GM18867 (cell line): Measurements from ENCODE around the gene NUP58.
"Not testable (repeated sequence)": the region's sequence is repeated elsewhere in the genome, so short reads cannot be mapped to it uniquely, and the experiment has no call there.

Source experiments
- ATAC-seq: cut with Tn5 transposase; IDR thresholded peaks from one replicate; pipeline ENCODE4 v1.9.1; 2021; ENCODE audit warnings: mild to moderate bottlenecking, moderate library complexity; ENCODE audit not compliant: unreplicated experiment

The NUP58 gene

GRCh38 chr13:25302121-25302520 is 696 bp downstream of the NUP58 start:
- ATAC-seq: no peak

- ATAC-seq: no peak
These were observed 5.4 kb downstream of the NUP58 start for GRCh38 chr13:25306671-25307464.

DNA sequence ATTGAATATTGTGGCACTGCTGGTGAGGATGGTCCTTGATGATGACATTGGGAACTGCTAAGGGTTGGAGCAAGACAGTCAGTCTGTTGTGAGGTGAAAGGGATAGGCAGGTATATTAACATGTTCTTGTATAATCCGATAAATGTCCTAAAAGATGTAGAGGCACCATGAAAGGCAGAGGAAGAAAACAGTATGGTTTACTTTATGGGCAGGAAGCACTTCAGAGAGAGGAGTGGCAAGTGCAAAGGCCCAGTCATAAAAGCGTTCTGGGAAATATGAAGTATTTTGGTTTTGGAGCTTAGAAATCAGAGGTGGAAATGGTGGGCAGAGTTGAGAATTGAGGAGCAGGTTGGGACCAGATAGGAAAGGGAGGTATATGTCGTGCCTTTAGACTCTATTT is 9.5 kb downstream of the NUP58 start:
- ATAC-seq: no peak

GRCh38 chr13:25318946-25319345 is 17.5 kb downstream of the NUP58 start:
- not testable (repeated sequence) for ATAC-seq

DNA sequence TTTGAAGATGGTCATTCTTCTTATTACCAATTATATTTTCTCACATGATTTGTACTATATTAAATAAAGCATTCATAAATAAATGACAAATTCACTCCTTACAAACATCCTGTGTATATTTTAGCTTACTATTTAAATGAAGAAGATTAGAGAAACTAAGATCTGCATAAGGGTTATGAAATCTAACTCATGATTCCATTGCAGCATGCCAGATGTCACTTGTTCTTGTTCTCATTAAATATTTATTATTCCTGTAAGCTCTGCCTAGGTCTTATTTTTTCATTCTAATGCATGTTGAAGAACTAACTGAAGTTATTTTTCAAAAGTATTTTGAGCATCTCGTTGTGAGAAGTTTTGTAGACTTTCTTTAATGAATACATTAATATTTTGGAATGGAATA is 18.3 kb downstream of the NUP58 start:
- ATAC-seq: no peak

DNA sequence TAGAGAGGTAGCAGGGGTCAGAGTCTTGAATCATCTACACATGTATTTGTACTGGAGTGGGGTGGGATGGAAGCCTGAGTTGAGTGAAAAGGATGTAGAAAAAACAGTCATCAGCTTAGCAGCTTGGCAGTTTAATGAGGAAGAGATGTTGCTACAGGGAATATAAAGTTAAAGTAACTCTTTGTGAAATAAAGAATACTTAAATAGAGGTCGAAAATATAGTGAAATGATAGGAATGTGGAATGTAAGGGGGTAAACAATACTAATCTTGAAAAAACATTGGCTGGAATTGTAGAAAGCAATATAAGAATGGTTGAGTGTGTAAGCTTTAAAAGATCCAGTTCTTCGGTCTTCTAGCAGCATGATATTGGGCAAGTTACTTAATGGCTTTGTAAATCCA is 22.7 kb downstream of the NUP58 start:
- no peak for ATAC-seq

GRCh38 chr13:25329706-25330105 is 28.3 kb downstream of the NUP58 start:
- ATAC-seq: no peak

GRCh38 chr13:25330541-25330940 is 29.1 kb downstream of the NUP58 start:
- ATAC-seq: no peak

GRCh38 chr13:25335856-25336255 is 34.4 kb downstream of the NUP58 start:
- ATAC-seq: no peak

DNA sequence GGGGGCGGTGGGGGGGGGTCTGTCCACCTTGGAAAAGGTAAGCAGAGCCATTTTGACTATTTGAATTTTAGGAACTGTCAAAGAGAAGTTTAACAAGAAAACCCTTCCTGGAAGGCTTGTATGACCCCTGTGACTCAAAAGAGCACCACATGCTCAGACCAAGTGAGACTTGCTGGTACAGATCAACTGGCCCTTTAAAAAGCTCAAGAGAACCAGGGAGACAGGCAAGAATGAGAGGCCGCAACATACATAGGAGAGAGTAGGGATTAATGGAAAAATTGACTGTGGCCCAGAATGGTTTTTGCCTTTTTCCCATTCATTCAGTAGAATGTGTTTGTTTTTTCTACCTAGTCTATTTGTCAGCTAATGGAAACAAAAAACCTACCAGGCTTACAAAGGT is 44.2 kb downstream of the NUP58 start:
- ATAC-seq: no peak

- ATAC-seq: no peak
These were observed 45.7 kb downstream of the NUP58 start for GRCh38 chr13:25347151-25347550.

DNA sequence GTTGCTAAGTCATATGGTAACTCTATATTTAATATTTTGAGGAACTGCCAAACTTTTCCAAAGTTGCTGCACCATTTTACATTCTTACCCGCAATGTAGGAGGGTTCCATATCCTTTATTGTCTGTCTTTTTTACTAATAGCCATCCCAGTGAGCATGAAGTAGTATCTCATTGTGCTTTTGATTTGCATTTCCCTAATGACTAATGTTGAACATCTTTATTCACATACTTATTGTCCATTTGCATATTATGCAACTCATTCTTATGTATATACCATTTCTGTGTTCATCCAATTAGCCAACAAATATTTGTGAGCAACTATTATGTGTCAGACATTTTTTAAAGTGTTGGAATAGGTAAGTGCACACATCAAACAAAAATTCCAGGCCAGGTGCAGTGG is 50.0 kb downstream of the NUP58 start:
- ATAC-seq: no peak

GRCh38 chr13:25352230-25352629 is 50.8 kb downstream of the NUP58 start:
- no peak for ATAC-seq

GRCh38 chr13:25352806-25353205 is 51.4 kb downstream of the NUP58 start:
- ATAC-seq: no peak

DNA sequence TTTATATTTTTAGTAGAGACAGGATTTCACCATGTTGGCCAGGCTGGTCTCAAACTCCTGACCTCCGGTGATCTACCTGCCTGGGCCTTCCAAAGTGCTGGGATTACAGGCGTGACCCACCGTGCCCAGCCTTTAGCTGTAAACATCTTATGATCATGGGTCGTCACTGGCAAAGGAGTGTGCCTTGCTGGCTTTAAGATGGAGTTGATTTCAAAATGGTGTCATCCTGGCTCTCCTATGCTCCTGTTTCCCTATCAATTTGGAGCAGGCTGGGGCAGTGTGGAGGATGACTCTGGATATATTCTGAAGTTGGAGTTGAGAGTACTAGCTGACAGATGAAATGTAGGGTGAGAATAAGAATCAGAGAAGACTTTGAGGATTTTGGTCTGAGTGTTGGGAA is 51.9 kb downstream of the NUP58 start:
- ATAC-seq: no peak

DNA sequence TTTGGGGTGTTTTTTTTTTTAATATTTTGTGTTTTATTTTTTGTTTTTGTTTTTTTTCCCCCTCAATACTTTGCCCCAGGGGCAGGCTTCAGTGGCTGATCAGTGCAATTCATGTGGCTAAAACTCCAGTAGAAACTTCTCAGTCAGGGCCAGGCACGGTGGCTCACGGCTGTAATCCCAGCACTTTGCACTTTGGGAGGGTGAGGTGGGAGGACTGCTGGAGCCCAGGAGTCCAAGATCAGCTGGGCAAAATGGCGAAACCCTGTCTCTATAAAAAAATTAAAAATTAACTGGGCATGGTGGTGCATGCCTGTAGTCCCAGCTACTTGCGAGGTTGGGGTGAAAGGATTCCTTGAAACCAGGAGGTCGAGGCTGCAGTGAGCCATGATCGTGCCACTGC is 53.0 kb downstream of the NUP58 start:
- no peak for ATAC-seq

DNA sequence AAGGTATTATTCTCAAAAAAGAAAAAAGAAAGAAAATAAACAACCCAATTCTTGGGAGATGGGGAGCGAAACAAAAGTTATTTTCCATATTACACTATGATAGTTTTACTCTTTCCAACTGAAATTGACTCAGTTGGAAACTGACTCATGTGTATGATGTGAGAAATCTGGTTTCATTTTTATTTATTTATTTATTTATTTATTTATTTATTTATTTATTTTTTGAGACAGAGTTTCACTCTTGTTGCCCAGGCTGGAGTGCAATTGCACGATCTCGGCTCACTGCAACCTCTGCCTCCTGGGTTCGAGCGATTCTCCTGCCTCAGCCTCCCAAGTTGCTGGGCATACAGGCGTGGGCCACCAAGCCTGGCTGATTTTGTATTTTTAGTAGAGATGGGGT is 59.0 kb downstream of the NUP58 start:
- ATAC-seq: not testable (repeated sequence)

DNA sequence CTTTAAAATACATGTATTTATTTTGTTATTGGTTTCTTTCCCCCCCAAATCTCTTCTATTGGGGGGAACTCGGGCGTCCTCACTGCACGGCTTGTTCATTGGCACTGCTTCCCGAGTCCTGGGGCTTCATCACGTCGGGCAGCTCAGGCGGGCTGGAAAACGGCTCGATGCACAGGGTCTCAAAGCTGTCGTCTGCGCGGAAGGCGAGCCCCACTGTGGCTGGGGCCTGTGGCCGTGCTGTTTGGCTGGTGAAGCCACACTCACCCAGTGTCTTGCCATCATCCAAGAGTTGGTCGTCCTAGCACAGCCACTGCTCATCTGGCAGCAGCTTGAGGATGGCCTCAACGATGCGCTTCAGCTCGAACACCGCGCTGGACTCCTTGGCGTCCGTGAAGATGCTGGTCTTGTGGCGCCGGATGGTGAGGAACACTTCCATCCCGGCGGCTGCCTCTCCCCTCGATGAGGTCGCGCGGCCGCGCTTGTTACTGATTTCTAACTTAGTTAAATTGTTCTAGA is 64.4 kb downstream of the NUP58 start:
- no peak for ATAC-seq

- ATAC-seq: no peak
These were observed 69.9 kb downstream of the NUP58 start for GRCh38 chr13:25371158-25371874.

- ATAC-seq: no peak
These were observed 70.5 kb downstream of the NUP58 start, which contains the start of gene ATP8A2 for GRCh38 chr13:25371875-25372283. TSS of gene ATP8A2 (plus strand) at chr13:25371974. CDS start at chr13:25372213, 239 bp downstream.

DNA sequence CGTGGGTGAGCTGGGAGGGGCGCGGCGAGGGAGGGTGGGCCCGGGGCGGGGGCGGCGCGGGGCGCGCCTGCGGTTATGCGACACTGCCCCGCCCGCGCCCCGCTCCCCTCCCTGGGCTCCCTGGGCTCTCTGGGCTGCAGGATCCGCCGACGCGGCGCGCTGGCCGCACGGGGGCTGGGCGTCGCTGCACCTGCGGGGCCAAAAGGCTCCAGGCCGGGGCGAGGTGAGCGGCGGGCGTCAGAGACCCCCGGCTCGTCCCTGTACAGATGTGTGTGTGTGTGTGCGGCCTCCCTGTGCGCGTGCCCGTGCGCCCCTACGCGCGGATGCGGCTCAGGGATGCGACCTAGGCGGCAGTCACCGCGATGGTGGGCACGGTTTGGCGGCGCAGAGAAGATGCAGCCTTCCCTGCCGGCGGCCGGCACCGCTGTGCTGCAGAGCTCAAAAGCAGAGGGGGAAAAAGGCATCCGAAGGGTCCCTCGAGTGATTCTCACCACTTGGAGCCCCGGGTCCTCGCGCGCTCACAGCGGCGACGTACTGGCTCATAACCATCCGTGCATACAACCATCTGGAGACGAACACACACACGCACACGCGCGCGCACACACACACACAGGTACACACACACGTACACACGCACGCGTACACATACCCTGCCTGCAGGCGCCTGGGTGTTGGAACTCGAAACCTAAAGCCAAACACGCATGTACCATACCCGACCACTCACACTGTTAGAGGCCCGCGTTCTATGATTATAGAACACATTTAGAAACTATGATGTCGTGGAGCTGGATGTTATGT is 71.1 kb downstream of the NUP58 start:
- no peak for ATAC-seq
